ENCODE measurements around the gene NOVA2. TPM values are rescaled to one million over a fixed set of nuclear protein-coding genes. Genes with fewer than 3 reads are reported as not detected.

Gene NOVA2
- total and polyA plus RNA-seq, 2 of the 8 experiments (the other 6 are each of a cell fraction or from before 2014, with no cell fraction given) = 3.2 to 24.6 TPM

GRCh38 chr19:45890877-45891276 is 82.8 kb downstream of the NOVA2 start (continued):
- TF ChIP-seq, protein P1, sequence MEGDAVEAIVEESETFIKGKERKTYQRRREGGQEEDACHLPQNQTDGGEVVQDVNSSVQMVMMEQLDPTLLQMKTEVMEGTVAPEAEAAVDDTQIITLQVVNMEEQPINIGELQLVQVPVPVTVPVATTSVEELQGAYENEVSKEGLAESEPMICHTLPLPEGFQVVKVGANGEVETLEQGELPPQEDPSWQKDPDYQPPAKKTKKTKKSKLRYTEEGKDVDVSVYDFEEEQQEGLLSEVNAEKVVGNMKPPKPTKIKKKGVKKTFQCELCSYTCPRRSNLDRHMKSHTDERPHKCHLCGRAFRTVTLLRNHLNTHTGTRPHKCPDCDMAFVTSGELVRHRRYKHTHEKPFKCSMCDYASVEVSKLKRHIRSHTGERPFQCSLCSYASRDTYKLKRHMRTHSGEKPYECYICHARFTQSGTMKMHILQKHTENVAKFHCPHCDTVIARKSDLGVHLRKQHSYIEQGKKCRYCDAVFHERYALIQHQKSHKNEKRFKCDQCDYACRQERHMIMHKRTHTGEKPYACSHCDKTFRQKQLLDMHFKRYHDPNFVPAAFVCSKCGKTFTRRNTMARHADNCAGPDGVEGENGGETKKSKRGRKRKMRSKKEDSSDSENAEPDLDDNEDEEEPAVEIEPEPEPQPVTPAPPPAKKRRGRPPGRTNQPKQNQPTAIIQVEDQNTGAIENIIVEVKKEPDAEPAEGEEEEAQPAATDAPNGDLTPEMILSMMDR (IDR thresholded peaks at IDR 0.05; ENCODE audit: control extremely low read depth in 1 of 3, insufficient read depth in 1 of 3, low read depth in 1 of 3, low read length in 3 of 3) = no peak
- no peak for TF ChIP-seq PHF8 (conservative IDR thresholded peaks at IDR 0.05; ENCODE audit: low read depth, low read length)
- TF ChIP-seq, protein P2, sequence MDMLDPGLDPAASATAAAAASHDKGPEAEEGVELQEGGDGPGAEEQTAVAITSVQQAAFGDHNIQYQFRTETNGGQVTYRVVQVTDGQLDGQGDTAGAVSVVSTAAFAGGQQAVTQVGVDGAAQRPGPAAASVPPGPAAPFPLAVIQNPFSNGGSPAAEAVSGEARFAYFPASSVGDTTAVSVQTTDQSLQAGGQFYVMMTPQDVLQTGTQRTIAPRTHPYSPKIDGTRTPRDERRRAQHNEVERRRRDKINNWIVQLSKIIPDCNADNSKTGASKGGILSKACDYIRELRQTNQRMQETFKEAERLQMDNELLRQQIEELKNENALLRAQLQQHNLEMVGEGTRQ (IDR thresholded peaks at IDR 0.05; ENCODE audit: low read length) = no peak
- no peak for TF ChIP-seq SP2 (IDR thresholded peaks at IDR 0.05; ENCODE audit: low read length)
- no peak for TF ChIP-seq YY1 (IDR thresholded peaks at IDR 0.05; ENCODE audit: low read depth, low read length)
- no peak for TF ChIP-seq TBP (IDR thresholded peaks at IDR 0.05; ENCODE audit: low read depth, low read length)
